IMR-90 (cell line): ENCODE data around the gene NELFCD. TPM values are rescaled to one million over a fixed set of nuclear protein-coding genes. Genes with fewer than 3 reads are reported as not detected.

ENCODE experiments used
- ATAC-seq: fragments of 200-7000 bp; cut with Tn5 transposase; 2 replicates; pipeline ENCODE4 v1.9.1; 2020; ENCODE audit warnings: low read depth, mild to moderate bottlenecking, moderate library complexity
- BruUV-seq: library from RNA; stranded (reverse); fragments of 400-500 nt; replicated peaks from 2 replicates; lab custom pipeline; 2021; lab: Mats Ljungman, UMichigan
- CTCF ChIA-PET: fragments of 300-600 bp; formaldehyde crosslinking; extraction: SDS; loops from one replicate; lab custom pipeline; 2021; ENCODE audit warnings: antibody characterized with exemption; lab: Yijun Ruan, JAX
- POLR2A ChIA-PET: fragments of 300-600 bp; sonication (Branson Sonifier 250); formaldehyde crosslinking; loops from one replicate; lab custom pipeline; 2022; ENCODE audit warnings: antibody characterized with exemption; ENCODE audit not compliant: unreplicated experiment; lab: Charles Lee
- DNase-seq: peaks from one replicate; pipeline ENCODE4 v3.0.0; 2013
- H2AFZ ChIP-seq: replicated peaks from 2 replicates; pipeline ENCODE3; 2013; ENCODE audit warnings: low read length, mild to moderate bottlenecking; ENCODE audit not compliant: poor library complexity
- H2AK5ac ChIP-seq: 2 replicates; pipeline ENCODE4 v1.6.1; 2013; ENCODE audit warnings: low read depth, low read length, inconsistent platforms
- H2AK9ac ChIP-seq: replicated peaks from 2 replicates; pipeline ENCODE3; 2013; ENCODE audit warnings: mild to moderate bottlenecking, low read depth, low read length, moderate library complexity; ENCODE audit not compliant: poor library complexity
- H2BK120ac ChIP-seq: 2 replicates; pipeline ENCODE4 v1.6.1; 2013; ENCODE audit warnings: low read depth, low read length, inconsistent platforms
- H2BK15ac ChIP-seq: 3 replicates; pipeline ENCODE4 v1.6.1; 2013; ENCODE audit warnings: low read depth, low read length, inconsistent platforms
- H2BK20ac ChIP-seq: 2 replicates; pipeline ENCODE4 v1.6.1; 2013; ENCODE audit warnings: low read depth, mild to moderate bottlenecking, inconsistent platforms, low read length, moderate library complexity
- H2BK5ac ChIP-seq: 2 replicates; pipeline ENCODE4 v1.6.1; 2013; ENCODE audit warnings: mild to moderate bottlenecking, low read depth, low read length, inconsistent platforms; ENCODE audit not compliant: poor library complexity, severe bottlenecking
- H3K14ac ChIP-seq: replicated peaks from 2 replicates; pipeline ENCODE4 v1.6.1; 2013; ENCODE audit warnings: low read depth, low read length, inconsistent platforms
- H3K18ac ChIP-seq: 2 replicates; pipeline ENCODE4 v1.6.1; 2013; ENCODE audit warnings: low read depth, low read length, control low read depth
- H3K23ac ChIP-seq: 2 replicates; pipeline ENCODE4 v1.6.1; 2013; ENCODE audit warnings: low read depth, low read length, inconsistent platforms
- H3K27ac ChIP-seq: 2 replicates; pipeline ENCODE4 v1.5.1; 2013; ENCODE audit warnings: mild to moderate bottlenecking, control low read depth, low read length; ENCODE audit not compliant: insufficient read depth
- H3K27me3 ChIP-seq: 2 replicates; pipeline ENCODE4 v1.6.1; 2013; ENCODE audit warnings: low read length; ENCODE audit not compliant: control insufficient read depth, insufficient read depth
- H3K36me3 ChIP-seq: 2 replicates; pipeline ENCODE4 v1.6.1; 2013; ENCODE audit warnings: low read length, mixed read lengths; ENCODE audit not compliant: control insufficient read depth, insufficient read depth
- H3K4ac ChIP-seq: 2 replicates; pipeline ENCODE4 v1.6.1; 2013; ENCODE audit warnings: low read depth, low read length, inconsistent platforms
- H3K4me1 ChIP-seq: 2 replicates; pipeline ENCODE4 v1.6.1; 2013; ENCODE audit warnings: low read length, mixed read lengths; ENCODE audit not compliant: control insufficient read depth, insufficient read depth
- H3K4me2 ChIP-seq: 2 replicates; pipeline ENCODE4 v1.6.1; 2013; ENCODE audit warnings: low read depth, mild to moderate bottlenecking, control low read depth, low read length, moderate library complexity
- H3K4me3 ChIP-seq: 2 replicates; pipeline ENCODE4 v1.5.1; 2013; ENCODE audit warnings: low read depth, mild to moderate bottlenecking, control low read depth, low read length, moderate library complexity; ENCODE audit not compliant: insufficient read depth
- H3K56ac ChIP-seq: 2 replicates; pipeline ENCODE4 v1.6.1; 2013; ENCODE audit warnings: low read length, inconsistent platforms; ENCODE audit not compliant: insufficient read depth; ENCODE audit errors: extremely low read depth
- H3K79me1 ChIP-seq, 2 experiments: 2 replicates each; pipeline ENCODE4 v1.6.1; 2013; ENCODE audit warnings: low read length in 2 of 2, inconsistent platforms in 1 of 2, low read depth in 1 of 2
- H3K9ac ChIP-seq: 2 replicates; pipeline ENCODE4 v1.6.1; 2013; ENCODE audit warnings: low read depth, low read length, control low read depth
- H3K9me1 ChIP-seq: 2 replicates; pipeline ENCODE4 v1.6.1; 2013; ENCODE audit warnings: low read length, inconsistent platforms; ENCODE audit not compliant: insufficient read depth
- H3K9me3 ChIP-seq: 2 replicates; pipeline ENCODE4 v1.6.1; 2013; ENCODE audit warnings: low read length; ENCODE audit not compliant: control insufficient read depth, insufficient read depth
- H4K20me1 ChIP-seq: 2 replicates; pipeline ENCODE4 v1.6.1; 2013; ENCODE audit warnings: low read length, inconsistent platforms; ENCODE audit not compliant: insufficient read depth
- H4K5ac ChIP-seq: 2 replicates; pipeline ENCODE4 v1.6.1; 2013; ENCODE audit warnings: mild to moderate bottlenecking, low read depth, low read length, control low read depth
- H4K8ac ChIP-seq, 2 experiments: 2 replicates each; pipeline ENCODE4 v1.6.1; 2013; ENCODE audit warnings: low read depth in 2 of 2, low read length in 2 of 2, control low read depth in 1 of 2, inconsistent platforms in 1 of 2
- H4K91ac ChIP-seq: 2 replicates; pipeline ENCODE4 v1.6.1; 2013; ENCODE audit warnings: low read depth, low read length, inconsistent platforms; ENCODE audit not compliant: insufficient read depth
- BHLHE40 ChIP-seq: fragments of 150-350 bp; IDR thresholded peaks from 2 replicates; pipeline ENCODE4 v1.6.1; 2016; ENCODE audit warnings: mild to moderate bottlenecking, low read depth, low read length
- CEBPB ChIP-seq: IDR thresholded peaks from 2 replicates; pipeline ENCODE4 v1.6.1; 2012; ENCODE audit warnings: low read depth, low read length, improper control_type of control experiment
- CHD1 ChIP-seq: IDR thresholded peaks from 2 replicates; pipeline ENCODE4 v1.6.1; 2012; ENCODE audit warnings: low read depth, low read length, improper control_type of control experiment
- CTCF ChIP-seq: conservative IDR thresholded peaks from 2 replicates; pipeline ENCODE4 v1.5.1; 2012; ENCODE audit warnings: mild to moderate bottlenecking, low read depth, low read length, improper control_type of control experiment
- ELK1 ChIP-seq: fragments of 150-350 bp; IDR thresholded peaks from 2 replicates; pipeline ENCODE4 v1.6.1; 2016; ENCODE audit warnings: low read depth, mild to moderate bottlenecking, low read length, moderate library complexity, borderline replicate concordance
- FOS ChIP-seq: fragments of 150-350 bp; IDR thresholded peaks from 2 replicates; pipeline ENCODE4 v1.6.1; 2016; ENCODE audit warnings: low read depth, low read length
- MAFK ChIP-seq: IDR thresholded peaks from 2 replicates; pipeline ENCODE4 v1.6.1; 2012; ENCODE audit warnings: low read depth, low read length, improper control_type of control experiment
- MAZ ChIP-seq: IDR thresholded peaks from 2 replicates; pipeline ENCODE4 v1.6.1; 2012; ENCODE audit warnings: low read depth, mild to moderate bottlenecking, low read length, improper control_type of control experiment, moderate library complexity, borderline replicate concordance
- MXI1 ChIP-seq: IDR thresholded peaks from 2 replicates; pipeline ENCODE4 v1.6.1; 2012; ENCODE audit warnings: low read depth, mild to moderate bottlenecking, low read length, moderate library complexity, borderline replicate concordance
- NFE2L2 ChIP-seq: fragments of 150-350 bp; IDR thresholded peaks from 2 replicates; pipeline ENCODE4 v1.6.1; 2016; ENCODE audit warnings: low read depth, mild to moderate bottlenecking, low read length
- POLR2A ChIP-seq: IDR thresholded peaks from 2 replicates; pipeline ENCODE4 v1.6.1; 2012; ENCODE audit warnings: mild to moderate bottlenecking, low read depth, low read length
- RAD21 ChIP-seq: IDR thresholded peaks from 2 replicates; pipeline ENCODE4 v1.6.1; 2012; ENCODE audit warnings: low read length, improper control_type of control experiment
- RCOR1 ChIP-seq: IDR thresholded peaks from 2 replicates; pipeline ENCODE4 v1.6.1; 2012; ENCODE audit warnings: mild to moderate bottlenecking, low read length, improper control_type of control experiment; ENCODE audit not compliant: insufficient replicate concordance
- RFX5 ChIP-seq: IDR thresholded peaks from 2 replicates; pipeline ENCODE4 v1.8.0; 2012; ENCODE audit warnings: low read depth, mild to moderate bottlenecking, low read length, moderate library complexity
- SMC3 ChIP-seq: fragments of 150-350 bp; IDR thresholded peaks from 2 replicates; pipeline ENCODE4 v1.6.1; 2016; ENCODE audit warnings: low read depth, mild to moderate bottlenecking, antibody characterized with exemption, low read length, moderate library complexity
- USF2 ChIP-seq: fragments of 150-350 bp; IDR thresholded peaks from 2 replicates; pipeline ENCODE4 v1.6.1; 2017; ENCODE audit warnings: mild to moderate bottlenecking, antibody characterized with exemption, low read length, low read depth
- WGBS, 2 experiments: methylation state at CpG; one replicate each; pipeline versions ENCODE4 v1.1.5 to v1.1.7; 2013; ENCODE audit warnings: missing lambda C conversion rate in 2 of 2; ENCODE audit not compliant: insufficient read length in 1 of 2; ENCODE audit errors: extremely low coverage in 2 of 2; 5-methylcytosine and 5-hydroxymethylcytosine counted together
- dilution Hi-C: fragments of 300-500 bp; cut with HindIII; formaldehyde crosslinking; loops from one replicate; pipeline ENCODE4 v1.14.3; 2018; ENCODE audit warnings: low sequenced_read_pairs; ENCODE audit not compliant: unreplicated experiment
- in situ Hi-C: fragments of 300-500 bp; cut with MboI; formaldehyde crosslinking; loops from 3 replicates; pipeline ENCODE4 v1.14.3; 2019; ENCODE audit warnings: low sequenced_read_pairs, inconsistent platforms, mixed read lengths
- intact Hi-C: fragments of 100-400 bp; cut with micrococcal nuclease; formaldehyde crosslinking; loops from 2 replicates; pipeline ENCODE4 v1.10.0; 2022
- polyA plus RNA-seq, 3 experiments: library from polyadenylated mRNA; depleted of rRNA; stranded (reverse); fragments of >200 nt; gene quantifications; 2 replicates each; pipeline ENCODE4 v1.2.3, GENCODE V29; 2012; ENCODE audit warnings: low replicate concordance in 1 of 3
- total RNA-seq: library from RNA; depleted of rRNA; stranded (reverse); fragments of >200 nt; gene quantifications from 2 replicates; pipeline ENCODE4 v1.2.3, GENCODE V29; 2012

NELFCD gene
- total and polyA plus RNA-seq, 2 of the 4 experiments (the other 2 are of a cell fraction) = 88.9 to 94.1 TPM

- Histone ChIP-seq H4K5ac (no peak overlapping the region), H3K36me3 (no peaks in the 10 kb centered on the region), H3K4ac (no peak overlapping the region), H2BK5ac (no peak overlapping the region), H3K27ac (no peak overlapping the region), H2BK20ac (no peak overlapping the region), H2AK9ac (no peak overlapping the region), H2BK15ac (no peak overlapping the region), H4K91ac (no peak overlapping the region), H4K20me1 (no peaks in the 10 kb centered on the region), H2AFZ (no peak overlapping the region), H3K56ac (no peak overlapping the region), H3K9me1 (no peaks in the 10 kb centered on the region), H3K4me1 (no peaks in the 10 kb centered on the region), H3K79me1 (no peaks in the 10 kb centered on the region), H2AK5ac (no peak overlapping the region), H3K27me3 (peaks cover 10% of the 10 kb centered on the region), H3K23ac (no peak overlapping the region), H3K4me3 (no peak overlapping the region), H3K9me3 (no peaks in the 10 kb centered on the region), H3K14ac (no peak overlapping the region), H3K18ac (no peak overlapping the region), H3K4me2 (no peak overlapping the region), H2BK120ac (no peak overlapping the region), H4K8ac (no peak overlapping the region), H3K9ac (no peak overlapping the region)
- in situ Hi-C loops (no loop called here), intact Hi-C loops (no loop called here), dilution Hi-C loops (no loop called here)
- no peak for ATAC-seq
- POLR2A ChIA-PET = no interaction called here
- no peak for TF ChIP-seq FOS
- no peak for TF ChIP-seq POLR2A
- TF ChIP-seq MAZ = no peak
- TF ChIP-seq RFX5 = no peak
- TF ChIP-seq RAD21 = no peak
- no peak for TF ChIP-seq ELK1
- TF ChIP-seq USF2 = no peak
- TF ChIP-seq MXI1 = no peak
- no peak for TF ChIP-seq BHLHE40
- no peak for TF ChIP-seq CEBPB
- no peak for TF ChIP-seq MAFK
- no peak for TF ChIP-seq CHD1
- TF ChIP-seq CTCF = no peak
- TF ChIP-seq RCOR1 = no peak
- TF ChIP-seq SMC3 = no peak
- no peak for TF ChIP-seq NFE2L2
- CTCF ChIA-PET = no interaction called here
- no peak for DNase-seq
- no CpG with 5 or more reads among the region's 1 CpG for WGBS, 2 experiments
- no TSS peak for BruUV-seq
These were observed 42.5 kb upstream of the NELFCD start for GRCh38 chr20:58938541-58938940.
